ENCODE results near the gene UBR4.

- TF ChIP-seq CTCF (conservative IDR thresholded peaks at IDR 0.05; ENCODE audit: low read depth in 2 of 2) (no peak), EZH2 (IDR thresholded peaks at IDR 0.05; ENCODE audit: low read depth, unreplicated experiment) (no peak), ZNF462 (CRISPR knock-in tag; IDR thresholded peaks at IDR 0.05) (no peak), POLR2AphosphoS5 (IDR thresholded peaks at IDR 0.05; ENCODE audit: low read depth) (no peak), CREB1 (CRISPR knock-in tag; IDR thresholded peaks at IDR 0.05; ENCODE audit: low read depth) (no peak), REST (IDR thresholded peaks at IDR 0.05; ENCODE audit: unreplicated experiment) (no peak), ZNF114 (CRISPR knock-in tag; IDR thresholded peaks at IDR 0.05) (no peak), EZH2phosphoT487 (IDR thresholded peaks at IDR 0.05; ENCODE audit: unreplicated experiment) (no peak), ZNF331 (CRISPR knock-in tag; IDR thresholded peaks at IDR 0.05; ENCODE audit: low read depth) (no peak)
These were observed 164.9 kb downstream of the UBR4 start for GRCh38 chr1:19044975-19045831.

Measured in GM23338 (cell line).